ENCODE data around the gene PTTG2. TPM values are rescaled to one million over a fixed set of nuclear protein-coding genes. Genes with fewer than 3 reads are reported as not detected.

Gene PTTG2
- total RNA-seq, 3 donors from 2014 or later, result 0.77 to 2.5 TPM; not detected in 1

GRCh38 chr4:37981844-37982720, 21.9 kb downstream of the PTTG2 start:
- Histone ChIP-seq H3K4me1 (ENCODE audit: low read depth) (peaks cover 16% of the 10 kb centered on the region), H3K9me3 (no peaks in the 10 kb centered on the region), H3K36me3 (ENCODE audit: low read depth) (no peaks in the 10 kb centered on the region), H3K4me3 (no peak overlapping the region)
- intact Hi-C loops (cut with DNase I, micrococcal nuclease), result no loop called here
- ATAC-seq (no peak), DNase-seq (no peak)
- TF ChIP-seq CTCF (IDR thresholded peaks at IDR 0.05), result no peak

- H3K36me3 ChIP-seq (ENCODE audit: low read depth), result no peaks in the 10 kb centered on the region
- H3K4me3 ChIP-seq, result no peak overlapping the region
- TF ChIP-seq CTCF (IDR thresholded peaks at IDR 0.05), result no peak
- H3K9me3 ChIP-seq, result no peaks in the 10 kb centered on the region
- ATAC-seq, result no peak
- intact Hi-C loops (cut with DNase I, micrococcal nuclease), result no loop called here
- H3K4me1 ChIP-seq (ENCODE audit: low read depth), result peaks cover 16% of the 10 kb centered on the region
- no peak for DNase-seq
Measured at GRCh38 chr4:37982736-37983135, 22.5 kb downstream of the PTTG2 start.

- no peak for TF ChIP-seq CTCF (IDR thresholded peaks at IDR 0.05)
- no peak overlapping the region for H3K4me3 ChIP-seq
- no peaks in the 10 kb centered on the region for H3K36me3 ChIP-seq (ENCODE audit: low read depth)
- intact Hi-C loops (cut with DNase I, micrococcal nuclease), result no loop called here
- peaks cover 9% of the 10 kb centered on the region for H3K4me1 ChIP-seq (ENCODE audit: low read depth)
- DNase-seq (no peak), ATAC-seq (no peak)
- H3K9me3 ChIP-seq, result no peaks in the 10 kb centered on the region
Measured at GRCh38 chr4:37983951-37984350, 23.8 kb downstream of the PTTG2 start.

GRCh38 chr4:37985730-37986275, 25.6 kb downstream of the PTTG2 start:
- Histone ChIP-seq H3K36me3 (ENCODE audit: low read depth) (no peaks in the 10 kb centered on the region), H3K4me1 (ENCODE audit: low read depth) (no peaks in the 10 kb centered on the region), H3K9me3 (no peaks in the 10 kb centered on the region), H3K4me3 (no peak overlapping the region)
- no peak for DNase-seq
- intact Hi-C loops (cut with DNase I, micrococcal nuclease), result no loop called here
- TF ChIP-seq CTCF (IDR thresholded peaks at IDR 0.05), result no peak
- ATAC-seq, result no peak

- no peak overlapping the region for H3K4me3 ChIP-seq
- no peaks in the 10 kb centered on the region for H3K4me1 ChIP-seq (ENCODE audit: low read depth)
- H3K9me3 ChIP-seq, result no peaks in the 10 kb centered on the region
- no peak for DNase-seq
- ATAC-seq, result no peak
- intact Hi-C loops (cut with DNase I, micrococcal nuclease), result no loop called here
- no peak for TF ChIP-seq CTCF (IDR thresholded peaks at IDR 0.05)
- H3K36me3 ChIP-seq (ENCODE audit: low read depth), result no peaks in the 10 kb centered on the region
Measured at GRCh38 chr4:37988670-37989069, 28.5 kb downstream of the PTTG2 start.
